Cardiac septum (tissue), 1 donor: Measurements from ENCODE around the gene TTC7B. TPM values are rescaled to one million over a fixed set of nuclear protein-coding genes. Genes with fewer than 3 reads are reported as not detected.
A peak's percentile ranks its signal among the peaks of the same experiment; 100 is the strongest.

Source experiments
- DNase-seq: peaks from one replicate; pipeline ENCODE4 v3.0.0-alpha.2; 2020; ENCODE audit warnings: low spot score
- intact Hi-C: fragments of 100-400 bp; cut with DNase I; formaldehyde crosslinking; loops from one replicate; pipeline ENCODE4 v1.14.0; 2022
- total RNA-seq: library from RNA; stranded (reverse); fragmentation: NEBNext Ultra II Directional; extraction: Animal tissue kit (Norgen Biotek cat#: 25700); gene quantifications from one replicate; pipeline ENCODE4 v1.2.1, GENCODE V29; 2021
- donor health status: DM: no; HTN: no; CAD: no.

Gene TTC7B
- total RNA-seq, 1 donor from 2014 or later: 64.9 TPM

DNA sequence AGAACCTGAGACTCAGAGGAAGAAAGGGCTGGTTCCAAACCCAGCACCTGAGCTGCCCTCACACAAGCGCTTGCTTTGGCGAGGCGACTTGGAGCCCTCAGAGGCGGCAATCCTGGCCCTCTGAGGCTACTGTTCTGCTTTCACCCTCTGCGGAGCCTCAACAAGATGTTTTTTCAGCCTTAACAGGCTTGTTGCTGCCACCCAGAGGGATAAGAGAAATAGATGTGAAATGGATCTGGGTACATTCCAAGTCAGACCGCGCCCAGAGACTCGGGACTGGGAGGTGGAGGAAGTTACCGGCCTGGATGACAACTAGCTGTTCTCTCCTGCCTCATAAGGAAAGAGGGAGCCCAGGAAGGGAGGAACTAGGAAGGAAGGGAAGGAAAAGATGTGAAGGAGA is 89.6 kb downstream of the TTC7B start:
- intact Hi-C loops: no loop called here
- no peak for DNase-seq

GRCh38 chr14:90724866-90725265 is 91.4 kb downstream of the TTC7B start:
- intact Hi-C loops: no loop called here
- DNase-seq: no peak

- no peak for DNase-seq
- intact Hi-C loops: no loop called here
Observed at GRCh38 chr14:90722590-90722989, 93.6 kb downstream of the TTC7B start.

DNA sequence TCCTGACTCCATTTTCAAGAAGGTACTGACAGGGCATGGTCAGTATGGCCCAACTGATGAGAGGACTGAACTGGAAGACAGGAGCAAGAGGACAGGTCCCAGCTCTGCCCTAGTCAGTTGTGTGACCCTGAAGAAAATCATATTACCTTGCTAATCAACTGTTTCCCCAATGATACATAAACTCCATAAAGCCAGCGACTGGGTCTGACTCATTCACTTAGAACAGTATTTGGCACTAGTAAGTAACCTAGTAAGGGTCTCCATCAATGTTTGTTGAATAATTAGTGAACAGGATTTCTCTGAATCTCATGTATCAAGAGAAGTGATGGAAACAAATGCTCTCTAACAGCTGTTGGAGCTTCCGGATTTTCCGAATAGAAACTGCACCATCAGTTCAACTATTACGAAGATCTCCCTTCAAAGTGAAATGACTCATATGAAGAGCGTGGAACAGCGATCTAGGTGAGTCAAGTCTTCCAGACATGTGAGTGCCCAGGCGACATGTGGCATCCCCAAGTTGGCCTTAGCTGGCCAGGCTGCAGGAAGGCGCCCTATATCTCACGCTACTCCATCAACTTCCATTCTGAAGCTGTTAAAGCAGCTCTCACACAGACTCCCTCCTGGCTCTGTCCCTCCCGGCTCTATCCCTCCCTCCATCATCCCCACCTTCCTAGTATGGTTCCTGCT is 94.5 kb downstream of the TTC7B start:
- intact Hi-C loops: no loop called here
- no peak for DNase-seq

DNA sequence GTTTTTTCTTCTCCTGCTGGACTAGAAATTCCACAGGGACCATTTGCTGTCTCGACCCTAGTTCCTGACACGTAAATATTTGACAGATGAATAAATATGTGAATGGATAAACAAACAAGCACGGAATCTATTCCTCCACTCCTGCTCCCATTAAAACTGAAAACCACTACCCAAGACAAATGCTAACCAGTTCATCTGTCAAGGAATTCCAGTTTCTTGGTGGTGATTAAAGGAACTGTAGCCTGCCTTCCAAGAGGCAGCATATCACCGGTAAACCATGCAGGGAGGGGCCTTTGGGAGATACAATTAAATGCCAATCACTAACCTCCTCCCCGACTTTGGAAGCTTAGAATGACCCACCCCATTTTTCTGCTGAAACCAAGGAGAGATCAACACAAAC is 95.4 kb downstream of the TTC7B start:
- intact Hi-C loops: no loop called here
- DNase-seq: no peak

DNA sequence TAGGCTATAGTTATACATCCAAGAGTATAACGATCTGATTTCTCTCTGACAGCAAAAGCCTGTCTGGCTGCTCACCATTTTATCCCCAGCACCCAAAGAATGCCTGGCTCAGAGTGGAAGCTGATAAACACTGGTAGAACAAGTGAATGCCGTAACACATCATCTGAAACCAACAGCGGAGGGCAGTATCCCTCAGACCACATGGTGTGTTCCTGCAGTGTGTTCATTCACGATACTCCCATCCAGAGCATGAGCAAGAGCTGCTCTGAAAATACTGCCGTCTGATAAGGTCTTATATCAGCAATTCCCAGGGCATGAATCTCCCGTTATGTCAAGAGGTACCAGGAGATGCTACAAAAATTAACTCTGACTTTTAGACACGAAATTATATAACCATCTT is 95.9 kb downstream of the TTC7B start:
- intact Hi-C loops: no loop called here
- no peak for DNase-seq

DNA sequence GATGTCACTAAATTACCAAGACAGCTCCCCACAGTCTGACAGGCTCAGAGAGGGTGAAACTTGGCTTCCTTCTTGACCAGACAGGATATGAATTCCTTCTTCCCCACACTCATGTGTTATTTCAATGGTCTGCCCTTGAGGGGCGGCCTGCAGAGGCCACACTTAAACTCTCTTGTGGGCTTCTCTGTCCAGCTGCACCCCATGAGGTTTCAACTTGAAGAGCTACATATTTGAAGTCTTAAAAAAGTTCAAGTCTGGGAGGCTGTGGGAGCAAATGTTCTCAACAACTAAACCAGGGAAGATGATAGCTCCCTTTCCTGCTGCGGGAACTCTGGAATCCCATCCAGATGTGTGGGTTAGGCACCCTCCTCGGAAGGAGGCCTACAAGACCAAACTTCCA is 98.3 kb downstream of the TTC7B start:
- intact Hi-C loops: loop anchor here (5.0 kb wide), 1 partner anchor 99 kb away; the partner anchor contains the start of gene TTC7B
- DNase-seq: no peak

GRCh38 chr14:90715993-90716392 is 100.2 kb downstream of the TTC7B start:
- intact Hi-C loops: loop anchor here (5.0 kb wide), 1 partner anchor 101 kb away; the partner anchor contains the start of gene TTC7B
- DNase-seq: no peak

DNA sequence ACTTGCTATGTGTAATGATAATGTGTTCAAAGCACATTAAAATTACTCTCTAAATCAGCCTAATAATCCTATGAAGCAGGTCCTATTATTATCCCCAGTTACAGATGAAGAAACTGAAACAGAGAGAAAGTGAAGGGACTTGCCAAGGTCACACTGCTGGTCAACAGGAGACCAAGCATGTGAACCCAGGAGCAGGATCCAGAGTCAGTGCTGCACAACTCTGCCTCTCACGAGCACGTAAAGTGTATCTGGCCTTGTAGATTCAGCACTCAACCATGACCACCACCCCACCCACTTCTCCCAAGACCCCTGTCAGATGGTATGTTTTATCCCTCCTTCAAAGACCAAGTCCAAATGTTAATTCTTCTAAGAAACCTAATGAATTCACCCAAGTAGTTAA is 100.7 kb downstream of the TTC7B start:
- no peak for DNase-seq
- intact Hi-C loops: loop anchor here (5.0 kb wide), 1 partner anchor 102 kb away; the partner anchor contains the start of gene TTC7B

DNA sequence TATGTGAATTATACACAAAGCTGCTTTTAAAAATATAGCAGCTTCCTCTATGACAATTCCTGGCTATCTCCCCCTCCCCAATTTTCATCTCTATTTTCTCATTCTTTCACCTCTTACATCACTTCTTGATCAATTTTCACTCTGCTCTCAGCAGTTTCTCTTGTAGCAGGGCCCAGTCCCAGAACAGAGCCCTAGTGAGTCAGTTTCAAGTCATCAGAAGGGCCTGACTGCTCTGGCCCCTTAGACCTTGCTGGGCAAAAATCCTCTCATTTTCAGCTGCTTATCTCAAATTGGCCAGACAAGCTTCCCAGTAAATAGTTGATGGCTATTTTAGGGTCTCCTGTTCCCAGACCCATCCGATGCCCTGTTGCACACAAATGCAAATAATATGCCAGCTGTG is 101.4 kb downstream of the TTC7B start:
- intact Hi-C loops: loop anchor here (5.0 kb wide), 1 partner anchor 102 kb away; the partner anchor contains the start of gene TTC7B
- DNase-seq: no peak

GRCh38 chr14:90704738-90705392 is 111.4 kb downstream of the TTC7B start:
- intact Hi-C loops: no loop called here

GRCh38 chr14:90703841-90704737 is 112.1 kb downstream of the TTC7B start:
- no peak for DNase-seq
- intact Hi-C loops: no loop called here

More at GRCh38 chr14:90704738-90705392, 111.4 kb downstream of the TTC7B start:
- DNase-seq: no peak

GRCh38 chr14:90700933-90701776 is 115.1 kb downstream of the TTC7B start:
- no peak for DNase-seq
- intact Hi-C loops: no loop called here

GRCh38 chr14:90699016-90699415 is 117.2 kb downstream of the TTC7B start:
- intact Hi-C loops: loop anchor here (2.0 to 5.0 kb wide), 3 partner anchors 58 to 396 kb away; no protein-coding TSS in a partner anchor
- no peak for DNase-seq

DNA sequence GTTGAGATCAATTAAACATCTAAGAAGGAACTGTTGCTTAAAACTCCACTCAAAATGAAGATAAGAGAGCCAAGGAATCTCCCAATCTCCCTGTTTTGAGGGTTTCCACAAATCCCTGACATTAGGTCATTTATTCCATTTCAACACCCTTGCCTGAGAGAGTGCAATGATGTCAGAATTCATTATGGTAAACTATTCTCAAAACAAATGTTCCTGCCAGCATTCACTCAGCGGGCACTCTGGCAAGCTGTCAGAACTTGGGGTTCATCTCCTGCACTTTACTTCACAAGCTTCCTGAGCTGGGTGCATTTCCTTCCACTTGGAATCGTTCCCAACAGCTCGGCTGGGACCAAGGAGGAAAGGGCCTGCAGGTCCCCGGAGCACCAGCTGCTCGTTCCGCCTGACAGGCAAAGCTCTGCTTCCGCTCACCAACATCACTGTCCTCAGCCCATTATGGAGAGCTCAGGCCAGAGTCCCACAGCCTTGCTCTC is 117.8 kb downstream of the TTC7B start:
- intact Hi-C loops: loop anchor here (1.0 to 5.0 kb wide), 4 partner anchors 59 to 396 kb away; no protein-coding TSS in a partner anchor
- DNase-seq: no peak

DNA sequence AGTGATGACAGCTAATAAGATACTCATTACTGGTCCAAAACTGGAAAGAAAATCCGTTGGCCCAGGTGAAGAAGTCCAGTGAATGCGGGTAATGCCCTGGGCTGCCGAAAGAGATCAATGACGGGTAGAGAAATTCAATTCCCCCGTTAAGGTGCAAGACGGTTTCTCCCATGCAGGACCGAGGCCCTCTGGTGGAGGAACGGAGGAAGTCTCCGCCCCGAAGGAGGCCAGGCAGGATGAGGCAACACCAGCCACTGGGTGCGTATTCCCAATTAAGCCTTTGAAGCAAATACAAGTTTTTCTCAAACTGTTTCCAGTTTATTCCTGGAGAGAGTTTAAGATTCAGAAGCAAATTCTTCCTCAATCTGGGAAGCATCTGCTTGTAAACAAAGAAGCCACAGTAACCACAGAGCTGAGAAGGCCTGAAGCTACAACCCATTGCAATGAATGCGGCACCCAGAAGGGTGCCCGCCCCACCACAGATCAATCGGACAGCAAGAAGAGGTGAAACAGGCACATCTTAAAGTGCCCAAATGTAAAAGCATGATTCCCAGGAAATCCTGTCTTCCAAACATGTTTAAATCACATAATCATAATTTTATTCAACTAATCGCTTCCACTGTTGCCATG is 118.5 kb downstream of the TTC7B start:
- DNase-seq: peak; percentile 93
- intact Hi-C loops: loop anchor here (1.0 to 5.0 kb wide), 4 partner anchors 60 to 395 kb away; no protein-coding TSS in a partner anchor

GRCh38 chr14:90697132-90697531 is 119.1 kb downstream of the TTC7B start:
- intact Hi-C loops: loop anchor here (5.0 kb wide), 2 partner anchors 60 to 175 kb away; no protein-coding TSS in a partner anchor

GRCh38 chr14:90696720-90697119 is 119.5 kb downstream of the TTC7B start:
- intact Hi-C loops: loop anchor here (5.0 kb wide), 2 partner anchors 61 to 174 kb away; no protein-coding TSS in a partner anchor
- DNase-seq: no peak

More at GRCh38 chr14:90697132-90697531, 119.1 kb downstream of the TTC7B start:
- no peak for DNase-seq
